Neural cell (in vitro differentiated cells): ENCODE results near the gene BSN. TPM values are rescaled to one million over a fixed set of nuclear protein-coding genes. Genes with fewer than 3 reads are reported as not detected.

Source experiments
- H2AFZ ChIP-seq: fragments of 200-600, 300-800 bp; sonication (generic), shearing (Covaris generic); 2 replicates; pipeline ENCODE4 v1.6.0; 2014; ENCODE audit warnings: low read depth, mild to moderate bottlenecking, antibody characterized with exemption, low read length, moderate library complexity
- H3F3A ChIP-seq: fragments of 200-600 bp; shearing (Covaris generic); 2 replicates; pipeline ENCODE4 v1.6.1; 2016; ENCODE audit warnings: mild to moderate bottlenecking, moderate library complexity, mixed read lengths, antibody characterized with exemption, low read length; ENCODE audit not compliant: insufficient read depth, poor library complexity, severe bottlenecking
- H3K27ac ChIP-seq: fragments of 200-600, 300-800 bp; sonication (generic), shearing (Covaris generic); 2 replicates; pipeline ENCODE4 v1.5.1; 2014; ENCODE audit warnings: mild to moderate bottlenecking, low read length, moderate library complexity
- H3K27me3 ChIP-seq: fragments of 300-800, 200-600 bp; sonication (generic), shearing (Covaris generic); 2 replicates; pipeline ENCODE4 v1.6.0; 2014; ENCODE audit warnings: mild to moderate bottlenecking, low read depth, low read length, moderate library complexity; ENCODE audit not compliant: insufficient read depth
- H3K36me3 ChIP-seq: fragments of 300-800, 200-600 bp; sonication (generic), shearing (Covaris generic); 2 replicates; pipeline ENCODE4 v1.5.1; 2014; ENCODE audit warnings: mild to moderate bottlenecking, antibody characterized with exemption, low read length, moderate library complexity; ENCODE audit not compliant: insufficient read depth
- H3K4me2 ChIP-seq: fragments of 300-800, 200-600 bp; sonication (generic), shearing (Covaris generic); 2 replicates; pipeline ENCODE4 v1.6.0; 2014; ENCODE audit warnings: mild to moderate bottlenecking, low read length
- H3K4me3 ChIP-seq: fragments of 300-800, 200-600 bp; sonication (generic), shearing (Covaris generic); 2 replicates; pipeline ENCODE4 v1.5.1; 2014; ENCODE audit warnings: mild to moderate bottlenecking, low read length, moderate library complexity
- H3K79me2 ChIP-seq: fragments of 200-600 bp; shearing (Covaris generic); replicated peaks from 2 replicates; pipeline ENCODE4 v1.6.0; 2014; ENCODE audit warnings: mild to moderate bottlenecking, low read length, moderate library complexity; ENCODE audit not compliant: insufficient read depth
- H3K9ac ChIP-seq: fragments of 300-800, 200-600 bp; sonication (generic), shearing (Covaris generic); 2 replicates; pipeline ENCODE4 v1.6.1; 2016; ENCODE audit warnings: mild to moderate bottlenecking, low read length, mixed read lengths
- H3K9me2 ChIP-seq: fragments of 200-600 bp; shearing (Covaris generic); 2 replicates; pipeline ENCODE4 v1.6.1; 2016; ENCODE audit warnings: mild to moderate bottlenecking, low read length, mixed read lengths; ENCODE audit not compliant: insufficient read depth
- H3K9me3 ChIP-seq: fragments of 200-600, 300-800 bp; sonication (generic), shearing (Covaris generic); 2 replicates; pipeline ENCODE4 v1.6.1; 2016; ENCODE audit warnings: mild to moderate bottlenecking, mixed run types, low read length, moderate library complexity, mixed read lengths
- H4K20me1 ChIP-seq: fragments of 200-600 bp; shearing (Covaris generic); 2 replicates; pipeline ENCODE4 v1.6.1; 2016; ENCODE audit warnings: mild to moderate bottlenecking, mixed run types; ENCODE audit not compliant: insufficient read depth
- EP300 ChIP-seq: fragments of 450-650 bp; conservative IDR thresholded peaks from 2 replicates; pipeline ENCODE4 v1.6.1; 2014; ENCODE audit warnings: antibody characterized with exemption, mild to moderate bottlenecking, moderate library complexity; ENCODE audit not compliant: poor library complexity, severe bottlenecking
- EZH2 ChIP-seq: fragments of 200-600, 300-800 bp; shearing (Covaris generic), sonication (generic); IDR thresholded peaks from 2 replicates; pipeline ENCODE4 v1.6.1; 2014; ENCODE audit warnings: antibody characterized with exemption, low read length, borderline replicate concordance, mild to moderate bottlenecking; ENCODE audit not compliant: insufficient read depth, poor library complexity, severe bottlenecking
- MXI1 ChIP-seq: fragments of 450-650 bp; conservative IDR thresholded peaks from 2 replicates; pipeline ENCODE4 v1.6.1; 2014; ENCODE audit warnings: antibody characterized with exemption, mild to moderate bottlenecking; ENCODE audit not compliant: poor library complexity, severe bottlenecking
- POLR2AphosphoS5 ChIP-seq: IDR thresholded peaks from 2 replicates; pipeline ENCODE4 v1.6.1; 2012
- RAD21 ChIP-seq: fragments of 450-650 bp; conservative IDR thresholded peaks from 2 replicates; pipeline ENCODE4 v1.6.1; 2014; ENCODE audit warnings: antibody characterized with exemption, mild to moderate bottlenecking, moderate library complexity
- SMC3 ChIP-seq: fragments of 450-650 bp; conservative IDR thresholded peaks from 2 replicates; pipeline ENCODE4 v1.6.1; 2014; ENCODE audit warnings: antibody characterized with exemption, mild to moderate bottlenecking, moderate library complexity; ENCODE audit not compliant: poor library complexity
- TAF1 ChIP-seq: IDR thresholded peaks from 2 replicates; pipeline ENCODE4 v1.6.1; 2012; ENCODE audit warnings: low read depth
- polyA plus RNA-seq: library from polyadenylated mRNA; depleted of rRNA; stranded (reverse); fragments of >200 nt; gene quantifications from 2 replicates; pipeline ENCODE4 v1.2.3, GENCODE V29; 2014
- TF ChIP-seq, protein P1 (sequence below): IDR thresholded peaks from 2 replicates; pipeline ENCODE4 v1.6.1; 2012; ENCODE audit warnings: borderline replicate concordance
- TF ChIP-seq, protein P2 (sequence below): fragments of 450-650 bp; IDR thresholded peaks from 2 replicates; pipeline ENCODE4 v1.5.1; 2014; ENCODE audit warnings: antibody characterized with exemption, mild to moderate bottlenecking, moderate library complexity; ENCODE audit not compliant: poor library complexity, severe bottlenecking

BSN gene
- polyA plus RNA-seq, 1 donor from 2014 or later: 2.0 TPM

DNA sequence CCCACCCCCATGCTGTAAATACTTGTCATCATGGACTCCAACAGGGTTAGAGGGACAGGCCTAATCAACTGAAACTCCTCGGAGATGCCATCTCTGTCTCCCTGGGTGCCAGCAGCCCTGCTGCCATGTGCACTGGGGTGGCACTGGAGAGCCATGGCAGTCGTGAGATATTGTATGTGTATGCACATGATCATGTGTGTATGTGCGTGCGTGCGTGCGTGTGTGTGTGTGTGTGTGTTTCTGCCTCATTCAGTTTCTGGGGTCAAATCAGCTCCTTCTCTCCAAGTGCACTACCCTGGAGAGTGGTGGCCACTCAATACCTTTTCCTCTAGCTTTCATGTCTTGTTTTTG lies 116.6 kb downstream of the BSN start:
- no peaks in the 10 kb centered on the region for H3K9me3 ChIP-seq
- no peaks in the 10 kb centered on the region for H3K27me3 ChIP-seq
- H2AFZ ChIP-seq: no peak overlapping the region
- H3K4me2 ChIP-seq: no peak overlapping the region
- peaks cover 7% of the 10 kb centered on the region for H3K79me2 ChIP-seq
- no peak overlapping the region for H3K4me3 ChIP-seq
- H3F3A ChIP-seq: no peaks in the 10 kb centered on the region
- TF ChIP-seq, protein P1, sequence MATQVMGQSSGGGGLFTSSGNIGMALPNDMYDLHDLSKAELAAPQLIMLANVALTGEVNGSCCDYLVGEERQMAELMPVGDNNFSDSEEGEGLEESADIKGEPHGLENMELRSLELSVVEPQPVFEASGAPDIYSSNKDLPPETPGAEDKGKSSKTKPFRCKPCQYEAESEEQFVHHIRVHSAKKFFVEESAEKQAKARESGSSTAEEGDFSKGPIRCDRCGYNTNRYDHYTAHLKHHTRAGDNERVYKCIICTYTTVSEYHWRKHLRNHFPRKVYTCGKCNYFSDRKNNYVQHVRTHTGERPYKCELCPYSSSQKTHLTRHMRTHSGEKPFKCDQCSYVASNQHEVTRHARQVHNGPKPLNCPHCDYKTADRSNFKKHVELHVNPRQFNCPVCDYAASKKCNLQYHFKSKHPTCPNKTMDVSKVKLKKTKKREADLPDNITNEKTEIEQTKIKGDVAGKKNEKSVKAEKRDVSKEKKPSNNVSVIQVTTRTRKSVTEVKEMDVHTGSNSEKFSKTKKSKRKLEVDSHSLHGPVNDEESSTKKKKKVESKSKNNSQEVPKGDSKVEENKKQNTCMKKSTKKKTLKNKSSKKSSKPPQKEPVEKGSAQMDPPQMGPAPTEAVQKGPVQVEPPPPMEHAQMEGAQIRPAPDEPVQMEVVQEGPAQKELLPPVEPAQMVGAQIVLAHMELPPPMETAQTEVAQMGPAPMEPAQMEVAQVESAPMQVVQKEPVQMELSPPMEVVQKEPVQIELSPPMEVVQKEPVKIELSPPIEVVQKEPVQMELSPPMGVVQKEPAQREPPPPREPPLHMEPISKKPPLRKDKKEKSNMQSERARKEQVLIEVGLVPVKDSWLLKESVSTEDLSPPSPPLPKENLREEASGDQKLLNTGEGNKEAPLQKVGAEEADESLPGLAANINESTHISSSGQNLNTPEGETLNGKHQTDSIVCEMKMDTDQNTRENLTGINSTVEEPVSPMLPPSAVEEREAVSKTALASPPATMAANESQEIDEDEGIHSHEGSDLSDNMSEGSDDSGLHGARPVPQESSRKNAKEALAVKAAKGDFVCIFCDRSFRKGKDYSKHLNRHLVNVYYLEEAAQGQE: no peak
- TF ChIP-seq, protein P2, sequence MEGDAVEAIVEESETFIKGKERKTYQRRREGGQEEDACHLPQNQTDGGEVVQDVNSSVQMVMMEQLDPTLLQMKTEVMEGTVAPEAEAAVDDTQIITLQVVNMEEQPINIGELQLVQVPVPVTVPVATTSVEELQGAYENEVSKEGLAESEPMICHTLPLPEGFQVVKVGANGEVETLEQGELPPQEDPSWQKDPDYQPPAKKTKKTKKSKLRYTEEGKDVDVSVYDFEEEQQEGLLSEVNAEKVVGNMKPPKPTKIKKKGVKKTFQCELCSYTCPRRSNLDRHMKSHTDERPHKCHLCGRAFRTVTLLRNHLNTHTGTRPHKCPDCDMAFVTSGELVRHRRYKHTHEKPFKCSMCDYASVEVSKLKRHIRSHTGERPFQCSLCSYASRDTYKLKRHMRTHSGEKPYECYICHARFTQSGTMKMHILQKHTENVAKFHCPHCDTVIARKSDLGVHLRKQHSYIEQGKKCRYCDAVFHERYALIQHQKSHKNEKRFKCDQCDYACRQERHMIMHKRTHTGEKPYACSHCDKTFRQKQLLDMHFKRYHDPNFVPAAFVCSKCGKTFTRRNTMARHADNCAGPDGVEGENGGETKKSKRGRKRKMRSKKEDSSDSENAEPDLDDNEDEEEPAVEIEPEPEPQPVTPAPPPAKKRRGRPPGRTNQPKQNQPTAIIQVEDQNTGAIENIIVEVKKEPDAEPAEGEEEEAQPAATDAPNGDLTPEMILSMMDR: no peak
- TF ChIP-seq EP300 (no peak), MXI1 (no peak), SMC3 (no peak), POLR2AphosphoS5 (no peak), TAF1 (no peak), RAD21 (no peak), EZH2 (no peak)
- no peak overlapping the region for H3K9ac ChIP-seq
- no peaks in the 10 kb centered on the region for H4K20me1 ChIP-seq
- H3K27ac ChIP-seq: no peak overlapping the region
- H3K36me3 ChIP-seq: no peaks in the 10 kb centered on the region
- H3K9me2 ChIP-seq: no peaks in the 10 kb centered on the region

DNA sequence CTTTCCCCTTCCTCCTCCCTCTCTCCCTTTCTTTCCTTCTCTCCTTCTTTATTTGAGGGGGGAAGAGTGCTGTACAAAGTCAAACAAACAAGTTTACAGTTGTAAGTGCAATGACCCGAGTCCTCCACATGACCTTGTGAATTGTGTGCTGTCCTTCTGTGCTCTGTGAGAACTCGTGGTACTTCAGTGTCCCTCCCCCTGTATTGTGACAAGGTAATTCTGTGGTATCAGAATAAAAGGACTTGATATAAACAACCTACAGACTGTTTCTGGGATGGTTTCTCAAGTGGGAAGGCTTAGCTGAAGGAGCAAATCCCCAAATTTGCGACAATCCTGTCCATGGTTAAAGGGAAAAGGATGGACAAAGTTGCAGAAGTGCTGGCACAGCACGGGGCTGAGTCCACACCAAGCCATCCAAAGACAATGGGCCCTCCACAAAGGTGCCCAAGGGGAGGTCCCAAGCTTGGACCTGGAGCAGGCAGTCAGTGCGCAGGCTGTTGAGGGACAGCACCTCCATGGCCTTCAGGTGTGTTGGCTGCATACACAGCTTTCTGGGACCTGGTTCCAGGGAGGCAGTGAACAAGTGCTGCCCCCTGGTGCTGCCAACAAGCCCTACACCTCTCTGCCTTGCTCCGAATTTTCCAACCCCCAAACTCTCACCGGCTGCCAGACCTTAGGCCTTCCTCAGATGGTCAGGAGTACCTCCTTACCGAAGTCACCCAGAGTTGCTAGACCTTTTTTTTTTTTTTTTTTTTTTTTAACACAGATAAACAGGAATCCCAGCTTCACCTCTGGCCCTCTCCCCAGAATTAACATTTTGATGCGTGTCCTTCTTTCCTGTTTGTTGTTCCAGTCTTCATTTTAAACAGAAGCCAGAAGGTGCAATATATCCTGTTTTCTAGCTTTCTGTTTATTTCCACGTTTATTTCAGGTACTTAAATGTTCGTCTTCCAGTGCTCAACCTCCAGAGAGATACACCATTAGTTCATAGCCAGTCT lies 117.3 kb downstream of the BSN start:
- H4K20me1 ChIP-seq: no peaks in the 10 kb centered on the region

More for the DNA sequence above, 117.3 kb downstream of the BSN start:
- Histone ChIP-seq H3K27ac (no peak overlapping the region), H3K4me2 (no peak overlapping the region), H3K27me3 (no peaks in the 10 kb centered on the region), H2AFZ (no peak overlapping the region), H3K79me2 (peaks cover 7% of the 10 kb centered on the region), H3K9me2 (no peaks in the 10 kb centered on the region), H3K36me3 (no peaks in the 10 kb centered on the region), H3K9me3 (no peaks in the 10 kb centered on the region), H3K4me3 (no peak overlapping the region), H3K9ac (no peak overlapping the region), H3F3A (no peaks in the 10 kb centered on the region)
- TF ChIP-seq TAF1: no peak
- TF ChIP-seq RAD21: peak; percentile 79
- TF ChIP-seq POLR2AphosphoS5: no peak
- TF ChIP-seq SMC3: peak; percentile 93
- TF ChIP-seq, protein P1: no peak
- TF ChIP-seq, protein P2: peak; percentile 85
